Astrocyte of the spinal cord (primary cell): Measurements from ENCODE around the gene KITLG.

Experiments used
- DNase-seq: peaks from one replicate; pipeline ENCODE4 v3.0.0; 2011; ENCODE audit warnings: low read depth, low spot score
- H3K4me3 ChIP-seq: 2 replicates; pipeline ENCODE4 v1.5.1; 2011; ENCODE audit warnings: low read depth, mild to moderate bottlenecking, low read length, moderate library complexity
- CTCF ChIP-seq: IDR thresholded peaks from 2 replicates; pipeline ENCODE4 v1.5.1; 2012; ENCODE audit warnings: low read depth, mild to moderate bottlenecking, low read length, inconsistent platforms
- in situ Hi-C: cut with HindIII; loops from 2 replicates; pipeline ENCODE4 v1.10.0; 2017; ENCODE audit warnings: low sequenced_read_pairs

KITLG gene

GRCh38 chr12:88572781-88573549 is 7.3 kb downstream of the KITLG start:
- H3K4me3 ChIP-seq: no peak overlapping the region
- no peak for DNase-seq
- in situ Hi-C loops: no loop called here
- no peak for TF ChIP-seq CTCF

- no peak for DNase-seq
Measured at GRCh38 chr12:88571543-88571942, 8.7 kb downstream of the KITLG start.

GRCh38 chr12:88570103-88570502 is 10.2 kb downstream of the KITLG start:
- no peak overlapping the region for H3K4me3 ChIP-seq
- TF ChIP-seq CTCF: no peak
- peak; percentile 55 for DNase-seq
- in situ Hi-C loops: no loop called here

More at GRCh38 chr12:88571543-88571942, 8.7 kb downstream of the KITLG start:
- H3K4me3 ChIP-seq: no peak overlapping the region
- TF ChIP-seq CTCF: no peak
- in situ Hi-C loops: no loop called here

- in situ Hi-C loops: no loop called here
- TF ChIP-seq CTCF: no peak
- no peak for DNase-seq
Measured at GRCh38 chr12:88566430-88566829, 13.8 kb downstream of the KITLG start.

GRCh38 chr12:88562846-88563582 is 17.3 kb downstream of the KITLG start:
- no peak overlapping the region for H3K4me3 ChIP-seq
- DNase-seq: no peak
- in situ Hi-C loops: no loop called here
- TF ChIP-seq CTCF: no peak

More at GRCh38 chr12:88566430-88566829, 13.8 kb downstream of the KITLG start:
- no peak overlapping the region for H3K4me3 ChIP-seq

GRCh38 chr12:88562151-88562550 is 18.1 kb downstream of the KITLG start:
- no peak overlapping the region for H3K4me3 ChIP-seq
- in situ Hi-C loops: no loop called here
- TF ChIP-seq CTCF: no peak
- DNase-seq: no peak
